Measurements from ENCODE around the gene ADGRG1.
"Not testable (repeated sequence)": the region's sequence is repeated elsewhere in the genome, so short reads cannot be mapped to it uniquely, and the experiment has no call there.

The ADGRG1 gene

GRCh38 chr16:57668630-57669475, 40.4 kb downstream of the ADGRG1 start:
- DNase-seq, result no peak

DNA sequence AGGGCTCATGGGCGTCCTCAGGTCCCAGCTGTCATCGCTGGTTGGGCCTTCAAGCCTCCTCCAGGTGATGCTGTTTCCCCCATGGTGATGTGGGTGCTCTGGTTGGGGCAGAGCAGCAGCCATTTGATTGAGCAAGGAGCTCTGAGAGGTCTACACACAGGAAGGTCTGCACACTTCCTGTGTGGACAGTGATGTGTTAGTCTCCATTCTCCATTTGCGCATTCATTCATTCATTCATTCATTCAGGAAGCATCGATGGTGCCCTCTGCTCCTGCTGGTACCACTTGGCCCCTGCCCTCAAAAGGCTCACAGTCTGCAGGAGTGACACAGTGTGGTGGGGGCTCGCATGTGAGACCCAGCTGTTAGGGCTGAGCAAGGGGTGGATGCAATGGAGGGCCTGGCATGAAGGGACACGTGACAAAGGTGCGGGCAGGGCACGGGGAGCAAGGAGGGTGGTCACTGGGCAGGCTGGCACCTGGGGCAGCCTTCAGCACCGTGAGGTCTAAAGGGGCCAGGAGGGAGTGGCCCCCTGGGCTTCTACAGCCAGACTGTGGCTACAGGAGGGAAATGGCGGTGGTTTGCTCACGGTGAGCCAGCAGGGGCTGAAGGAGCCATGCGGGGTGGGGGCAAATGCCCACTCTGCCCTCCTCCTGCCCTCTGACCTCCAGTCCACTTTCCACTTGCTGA, 41.2 kb downstream of the ADGRG1 start:
- DNase-seq, result no peak

- DNase-seq, result no peak
Observed at GRCh38 chr16:57670196-57670595, 41.8 kb downstream of the ADGRG1 start.

DNA sequence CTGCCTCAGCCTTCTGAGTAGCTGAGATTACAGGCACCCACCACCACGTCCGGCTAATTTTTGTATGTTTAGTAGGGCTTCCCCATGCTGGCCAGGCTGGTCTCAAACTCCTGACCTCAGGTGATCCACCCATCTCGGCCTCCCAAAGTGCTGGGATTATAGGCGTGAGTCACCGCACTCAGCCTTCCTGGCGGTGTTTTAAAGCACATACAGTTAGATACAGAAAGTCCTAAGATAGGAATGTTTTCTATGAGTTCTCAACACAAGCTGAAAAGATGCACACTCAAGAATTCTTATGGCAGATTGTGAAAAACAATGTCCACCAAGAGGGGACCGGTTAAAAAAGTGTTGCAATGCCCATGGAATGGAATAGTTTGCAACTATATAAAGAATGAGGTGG, 43.0 kb downstream of the ADGRG1 start:
- DNase-seq, result not testable (repeated sequence)

DNA sequence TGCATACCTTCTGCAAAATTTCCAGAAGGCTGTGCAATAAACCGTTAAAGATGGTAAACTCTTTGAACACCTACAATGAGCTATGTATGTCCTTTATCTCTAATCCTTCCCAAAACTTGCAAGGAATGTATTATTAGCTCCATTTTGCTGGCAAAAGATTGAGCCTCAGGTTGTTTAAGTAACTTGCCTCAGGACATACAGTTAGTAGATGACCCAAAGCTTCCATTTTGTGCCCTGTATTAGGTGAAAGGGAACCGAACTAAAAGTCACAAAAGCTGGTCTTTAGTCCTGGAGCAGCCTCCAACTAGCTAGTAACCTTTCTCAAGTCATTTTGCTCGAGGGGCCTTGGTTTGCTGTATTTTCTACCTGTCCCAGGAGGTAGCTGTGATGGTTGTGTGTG, 44.0 kb downstream of the ADGRG1 start:
- DNase-seq, result no peak

DNA sequence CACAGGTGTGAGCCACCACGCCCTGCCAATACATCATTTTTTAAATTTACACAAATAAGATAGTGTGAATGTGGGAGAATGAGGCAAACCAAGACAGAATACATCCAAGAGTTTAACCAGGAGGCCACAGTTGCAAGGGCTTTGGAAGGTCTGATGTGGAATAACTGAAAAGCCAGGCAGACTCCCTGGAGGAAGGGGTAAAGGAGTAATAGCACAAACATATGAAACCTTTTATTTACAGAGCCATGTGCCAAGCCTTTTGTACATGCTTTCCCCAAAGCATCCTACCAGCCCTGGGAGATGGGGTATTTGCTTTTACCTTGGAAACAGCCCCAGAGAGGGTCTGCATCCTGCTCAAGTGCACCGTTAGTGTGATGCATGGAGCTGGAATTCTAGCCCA, 44.4 kb downstream of the ADGRG1 start:
- no peak for DNase-seq

DNA sequence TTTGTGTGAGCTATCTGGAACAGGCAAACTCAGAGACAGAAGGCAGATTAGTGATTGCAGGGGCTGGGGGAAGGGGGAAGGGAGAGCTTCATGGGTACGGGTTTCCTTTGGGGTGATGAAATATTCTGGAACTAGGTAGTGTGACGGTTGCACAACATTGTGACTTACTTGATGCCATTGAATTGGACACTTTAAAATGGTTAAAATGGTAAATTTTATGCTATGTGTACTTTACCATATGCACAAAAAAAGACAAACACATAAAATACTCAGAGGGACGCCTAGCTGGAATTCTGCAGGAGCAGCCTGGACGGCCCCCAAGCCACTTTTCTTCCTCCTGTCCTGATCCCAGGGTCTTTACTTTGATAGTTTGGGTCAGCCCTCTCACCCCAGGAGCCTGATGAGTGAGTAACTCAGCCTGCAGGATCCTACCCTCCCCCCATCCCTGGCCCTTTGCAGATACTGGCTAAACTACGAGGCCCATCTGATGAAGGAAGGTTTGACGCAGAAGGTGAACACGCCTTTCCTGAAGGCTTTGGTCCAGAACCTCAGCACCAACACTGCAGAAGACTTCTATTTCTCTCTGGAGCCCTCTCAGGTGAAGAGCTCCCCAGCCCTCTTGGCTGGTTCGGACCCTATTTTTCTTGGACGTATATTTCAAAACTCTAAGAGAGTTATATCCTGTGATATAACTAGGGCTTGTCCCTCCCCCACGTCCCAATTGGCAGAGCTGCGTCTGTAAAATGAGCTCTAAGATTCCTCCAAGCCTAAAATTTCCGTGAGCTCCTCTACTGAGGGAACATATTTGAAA, 47.5 kb downstream of the ADGRG1 start:
- DNase-seq, result no peak

GRCh38 chr16:57676553-57677085, 48.2 kb downstream of the ADGRG1 start:
- no peak for DNase-seq

- no peak for DNase-seq
Observed at GRCh38 chr16:57677622-57678369, 49.4 kb downstream of the ADGRG1 start.

GRCh38 chr16:57679016-57679415, 50.6 kb downstream of the ADGRG1 start:
- DNase-seq, result no peak

DNA sequence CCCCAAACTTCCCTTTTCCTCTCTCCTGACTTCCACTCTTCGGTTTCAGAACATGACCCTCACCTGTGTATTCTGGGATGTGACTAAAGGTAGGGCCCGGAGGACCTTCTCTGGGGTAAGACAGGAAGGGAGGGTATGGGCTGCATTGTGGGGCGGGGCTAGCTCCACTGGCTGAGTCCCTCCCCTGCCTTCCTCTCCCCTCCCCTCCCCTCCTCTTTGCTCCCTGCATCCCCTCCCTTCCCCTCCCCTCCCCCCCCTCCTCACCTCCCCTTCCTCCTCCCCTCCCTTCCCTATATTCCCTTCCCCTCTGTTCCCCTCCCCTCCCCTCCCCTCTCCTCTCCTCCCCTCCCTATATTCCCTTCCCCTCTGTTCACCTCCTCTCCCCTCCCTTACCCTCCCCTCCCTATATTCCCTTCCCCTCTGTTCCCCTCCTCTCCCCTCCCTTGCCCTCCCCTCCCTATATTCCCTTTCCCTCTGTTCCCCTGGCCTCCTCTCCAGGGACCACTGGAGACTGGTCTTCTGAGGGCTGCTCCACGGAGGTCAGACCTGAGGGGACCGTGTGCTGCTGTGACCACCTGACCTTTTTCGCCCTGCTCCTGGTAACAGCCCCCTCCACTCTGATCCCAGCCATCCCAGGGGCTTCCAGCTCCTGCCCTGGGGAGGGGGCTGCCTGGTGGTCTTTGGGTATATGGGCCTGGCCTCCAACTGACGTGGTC, 51.5 kb downstream of the ADGRG1 start:
- no peak for DNase-seq

DNA sequence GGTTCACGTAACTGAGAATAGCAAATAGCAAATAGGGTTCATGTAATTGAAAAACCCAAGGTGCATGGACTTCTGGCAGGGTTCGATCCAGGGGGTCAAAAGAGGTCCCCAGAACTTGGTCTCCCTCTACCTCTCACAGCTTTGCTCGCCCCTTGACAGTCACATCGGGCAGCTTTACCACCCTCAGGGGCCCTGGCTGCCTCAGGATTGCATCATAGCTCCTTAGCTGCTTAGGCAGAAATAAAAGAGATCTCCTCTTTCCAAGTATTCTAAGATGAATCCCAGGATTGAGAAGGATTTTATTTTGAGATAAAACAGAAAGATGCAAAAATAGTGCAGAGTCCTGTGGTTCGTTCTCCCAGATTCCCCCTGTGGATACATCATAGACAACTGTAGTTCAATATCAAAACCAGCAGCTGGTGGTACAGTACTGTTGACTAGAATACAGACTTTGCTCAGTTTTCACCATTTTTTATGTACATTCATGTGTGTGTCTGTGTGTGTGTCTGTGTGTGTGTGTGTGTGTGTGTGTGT, 52.5 kb downstream of the ADGRG1 start:
- no peak for DNase-seq

- no peak for DNase-seq
Observed at GRCh38 chr16:57681950-57682728, 53.7 kb downstream of the ADGRG1 start.

DNA sequence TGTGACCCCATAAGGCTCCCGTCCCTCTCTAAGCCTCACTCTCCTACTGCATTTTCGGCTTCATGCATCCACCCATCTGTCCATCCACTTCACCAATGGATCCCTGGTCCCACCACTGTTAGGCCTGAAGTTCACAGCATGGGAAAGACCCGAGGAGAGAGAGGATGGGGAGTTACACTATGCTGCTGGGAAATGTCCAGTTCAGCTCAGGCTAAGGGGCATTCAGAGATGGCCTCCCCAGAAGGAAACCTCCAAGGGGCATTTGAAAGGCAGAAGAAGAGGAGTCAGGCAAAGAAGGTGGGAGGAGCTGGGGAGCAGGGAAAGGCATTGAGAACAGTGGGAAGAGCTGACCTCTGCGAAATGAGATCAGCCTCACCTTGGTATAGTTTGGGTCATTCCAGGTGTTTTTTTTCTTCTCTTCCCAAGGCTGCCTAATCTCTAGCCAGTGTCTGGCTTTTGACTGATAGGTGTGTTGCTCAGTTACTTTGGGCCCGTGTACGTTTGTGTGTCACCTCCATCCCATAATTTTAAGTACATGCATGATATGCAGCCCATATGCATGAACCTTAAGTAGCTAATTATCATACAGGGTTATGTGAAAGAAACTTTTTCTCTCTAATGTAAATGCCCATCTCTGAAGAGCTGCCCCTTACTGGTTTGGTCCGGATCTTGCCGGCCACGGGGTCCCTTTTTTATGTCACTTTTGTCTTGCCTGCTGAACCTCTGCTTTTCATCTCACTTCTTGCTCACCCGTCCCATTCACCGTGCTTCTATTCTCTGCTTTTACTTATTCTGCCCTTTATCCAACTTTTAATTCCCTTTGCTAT, 54.6 kb downstream of the ADGRG1 start:
- no peak for DNase-seq

DNA sequence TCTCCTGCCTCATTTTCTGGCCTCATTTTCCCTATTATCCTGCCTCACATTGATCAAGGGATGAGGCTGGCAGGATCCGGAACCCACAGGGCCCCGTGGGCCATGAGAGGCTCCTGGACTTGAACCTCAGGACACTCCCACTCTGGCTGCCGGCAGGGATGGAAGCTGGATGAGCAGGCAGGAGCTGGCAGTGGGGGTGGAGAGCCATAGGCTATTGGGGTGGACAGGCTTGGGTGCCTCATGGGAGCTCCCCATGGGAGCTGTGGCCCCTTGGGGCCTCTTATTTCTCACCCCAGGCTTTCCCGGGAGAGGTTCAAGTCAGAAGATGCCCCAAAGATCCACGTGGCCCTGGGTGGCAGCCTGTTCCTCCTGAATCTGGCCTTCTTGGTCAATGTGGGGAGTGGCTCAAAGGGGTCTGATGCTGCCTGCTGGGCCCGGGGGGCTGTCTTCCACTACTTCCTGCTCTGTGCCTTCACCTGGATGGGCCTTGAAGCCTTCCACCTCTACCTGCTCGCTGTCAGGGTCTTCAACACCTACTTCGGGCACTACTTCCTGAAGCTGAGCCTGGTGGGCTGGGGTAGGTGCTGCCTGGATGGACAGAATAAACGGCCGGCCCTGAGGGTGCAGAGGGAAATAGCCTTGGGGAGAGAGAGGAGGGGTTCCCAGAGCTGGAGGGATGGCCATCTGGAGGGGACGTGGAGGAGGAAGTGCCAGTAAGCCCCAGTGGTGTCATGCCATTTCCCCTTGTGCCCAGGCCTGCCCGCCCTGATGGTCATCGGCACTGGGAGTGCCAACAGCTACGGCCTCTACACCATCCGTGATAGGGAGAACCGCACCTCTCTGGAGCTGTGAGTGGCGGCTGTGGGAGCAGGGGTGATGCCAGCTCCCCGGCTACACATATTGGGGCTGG, 55.5 kb downstream of the ADGRG1 start:
- DNase-seq, result no peak

DNA sequence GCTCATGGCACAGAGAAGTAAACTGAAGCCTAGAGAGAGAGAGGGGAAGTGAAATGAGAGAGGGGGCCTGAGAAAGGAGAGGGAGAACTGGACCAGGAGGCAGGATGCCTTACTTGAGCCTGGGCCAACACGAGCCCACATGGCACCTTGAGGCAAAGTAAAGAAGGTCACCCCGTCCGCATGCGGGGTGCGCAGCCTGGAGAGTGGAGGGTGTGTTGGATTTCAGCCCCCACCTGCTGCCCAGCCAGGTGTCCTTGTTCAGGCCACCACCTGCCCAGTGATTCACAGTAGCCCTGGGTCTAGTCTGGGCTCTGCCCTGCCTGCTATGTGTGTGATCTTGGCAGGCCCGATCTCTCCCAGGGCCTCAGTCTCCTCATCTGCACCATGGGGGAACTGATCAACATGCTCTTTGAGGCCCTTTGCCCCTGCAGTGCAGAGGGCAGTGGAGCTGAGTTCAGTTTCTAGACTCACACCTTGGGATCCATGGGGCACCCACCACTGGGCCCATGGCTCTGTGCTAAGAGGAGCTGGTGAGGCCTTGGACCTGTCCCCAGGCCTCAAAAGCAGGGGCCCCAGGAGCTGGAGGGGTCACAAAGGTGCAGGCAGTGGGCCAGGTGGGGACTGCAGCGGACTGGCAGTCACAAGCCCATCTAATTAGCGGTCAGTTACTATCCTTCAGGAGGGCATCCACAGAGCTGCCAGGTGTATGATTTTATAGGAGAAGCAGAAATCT, 56.4 kb downstream of the ADGRG1 start:
- no peak for DNase-seq

- DNase-seq, result no peak
Observed at GRCh38 chr16:57685633-57686032, 57.2 kb downstream of the ADGRG1 start.

DNA sequence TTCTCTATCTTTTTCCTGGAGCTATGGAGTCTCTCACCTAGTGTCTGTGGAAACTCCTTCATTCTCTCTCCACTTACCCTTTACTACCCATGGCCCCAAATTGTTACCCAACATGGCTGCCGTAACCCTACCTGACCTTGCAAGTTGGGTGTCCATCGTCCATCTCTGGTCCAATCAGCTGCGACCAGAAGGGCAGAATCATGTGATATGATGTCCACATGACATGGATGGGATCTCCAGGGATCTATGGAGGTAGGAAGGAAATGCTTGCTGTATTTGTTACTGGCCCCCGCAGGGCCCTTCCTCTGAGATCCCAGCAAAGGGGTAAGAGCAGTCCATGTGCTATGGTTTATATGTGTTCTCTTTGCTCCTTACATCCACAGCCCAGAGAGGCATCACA, 58.1 kb downstream of the ADGRG1 start:
- DNase-seq, result no peak

Data from activated CD4-positive, CD25-positive, alpha-beta regulatory T cell (primary cell).